Effector CD8-positive, alpha-beta T cell (primary cell): Measurements from ENCODE around the gene FAM174B.

ENCODE experiments used
- DNase-seq: peaks from one replicate; lab custom pipeline; 2025; lab: John Stamatoyannopoulos, UW

Gene FAM174B

DNA sequence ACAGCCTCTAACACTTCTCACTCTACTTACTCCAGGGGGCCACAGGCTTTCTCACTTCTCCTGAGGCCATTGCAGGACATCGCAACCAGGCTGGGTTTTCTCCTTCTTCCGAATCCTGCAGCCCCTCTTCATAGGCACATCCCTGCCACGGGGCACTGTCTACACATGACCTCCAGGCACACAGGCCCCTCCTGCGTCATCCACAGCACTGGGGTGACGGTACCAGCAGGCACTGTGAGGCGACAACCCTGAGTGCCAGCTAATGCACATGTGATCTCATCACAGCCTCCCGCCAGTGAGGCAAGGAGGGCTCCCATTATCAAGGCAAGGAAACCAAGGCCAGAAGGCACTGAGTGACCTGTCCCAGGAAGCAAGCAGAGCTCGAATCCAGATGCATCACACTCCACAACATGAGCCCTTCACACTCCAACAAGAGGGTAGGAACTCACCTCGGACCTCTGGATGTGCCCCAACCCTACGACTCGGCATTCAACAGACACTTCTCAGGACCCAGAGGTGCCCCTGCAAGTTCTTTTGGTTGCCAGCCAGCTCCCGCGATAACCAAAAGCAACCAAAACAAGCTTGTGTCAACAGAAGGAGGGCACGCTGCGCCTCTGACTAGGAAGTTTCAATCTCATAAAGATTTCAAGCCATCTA, 16.7 kb downstream of the FAM174B start:
- DNase-seq, result no peak

DNA sequence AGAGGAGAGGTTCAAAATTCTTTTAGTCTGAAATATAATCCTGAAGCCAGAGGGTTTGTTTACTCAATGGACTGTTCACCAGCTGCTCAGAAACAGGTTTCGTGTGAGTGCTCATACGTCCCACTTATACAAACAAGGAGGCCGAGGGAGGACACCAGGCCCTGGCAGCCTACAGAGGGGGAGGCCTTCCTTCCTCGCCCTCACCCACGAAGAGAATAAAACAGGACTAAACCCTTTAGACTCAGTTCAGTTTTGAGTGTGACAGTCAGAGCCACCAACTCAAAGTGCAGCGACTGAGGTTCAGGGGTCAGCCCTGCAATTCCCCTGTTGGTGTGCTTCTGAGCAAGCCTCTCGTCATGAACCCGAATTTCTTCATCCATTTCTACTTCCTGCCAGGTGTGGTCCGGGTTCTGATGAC, 17.3 kb downstream of the FAM174B start:
- DNase-seq, result no peak

DNA sequence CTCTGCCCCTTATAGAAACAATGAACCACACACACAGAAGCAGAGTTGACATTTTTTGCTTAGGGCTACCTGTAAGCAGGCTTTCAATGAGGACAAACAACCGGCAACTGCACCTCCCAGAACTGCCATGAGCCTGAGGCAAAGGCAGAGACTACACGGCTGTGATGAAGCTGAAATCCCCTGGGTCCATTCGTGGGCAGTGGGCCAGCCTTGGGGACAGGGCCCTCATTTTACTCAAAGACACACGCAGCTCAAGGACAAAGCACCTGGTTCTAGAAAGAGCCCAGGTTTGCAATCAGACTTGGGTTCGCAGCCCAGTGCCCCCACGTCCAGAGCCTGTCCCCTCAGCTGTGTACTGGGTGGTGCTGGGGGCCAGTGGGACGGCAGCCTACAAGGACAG, 17.9 kb downstream of the FAM174B start:
- no peak for DNase-seq

DNA sequence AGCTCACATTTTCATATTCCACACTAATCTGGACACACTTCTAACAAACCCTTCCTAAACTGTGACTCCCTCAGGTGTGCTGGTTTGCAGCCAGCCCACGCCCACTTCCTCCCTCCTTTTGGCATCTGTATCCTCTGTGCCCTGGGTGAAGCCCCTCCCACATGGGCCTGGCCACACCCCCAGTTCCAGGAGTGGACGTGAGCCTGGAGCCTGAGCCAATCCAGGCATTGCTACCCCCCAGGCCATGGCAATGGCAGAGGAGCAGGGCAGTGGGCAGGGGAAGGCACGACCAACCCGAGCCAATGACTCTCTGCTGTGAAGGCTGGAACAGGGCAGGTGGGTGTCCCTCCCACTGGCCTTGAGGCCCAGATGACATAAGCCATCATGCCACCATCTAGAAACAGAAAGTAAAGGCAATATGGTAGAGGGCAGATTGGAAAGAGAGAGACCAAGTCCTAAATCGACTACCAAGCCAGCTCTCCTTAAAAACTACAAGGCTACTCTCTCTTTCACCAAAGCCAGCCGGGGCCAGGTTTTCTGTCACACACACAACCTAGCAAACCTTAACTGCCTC, 18.6 kb downstream of the FAM174B start:
- DNase-seq, result no peak

DNA sequence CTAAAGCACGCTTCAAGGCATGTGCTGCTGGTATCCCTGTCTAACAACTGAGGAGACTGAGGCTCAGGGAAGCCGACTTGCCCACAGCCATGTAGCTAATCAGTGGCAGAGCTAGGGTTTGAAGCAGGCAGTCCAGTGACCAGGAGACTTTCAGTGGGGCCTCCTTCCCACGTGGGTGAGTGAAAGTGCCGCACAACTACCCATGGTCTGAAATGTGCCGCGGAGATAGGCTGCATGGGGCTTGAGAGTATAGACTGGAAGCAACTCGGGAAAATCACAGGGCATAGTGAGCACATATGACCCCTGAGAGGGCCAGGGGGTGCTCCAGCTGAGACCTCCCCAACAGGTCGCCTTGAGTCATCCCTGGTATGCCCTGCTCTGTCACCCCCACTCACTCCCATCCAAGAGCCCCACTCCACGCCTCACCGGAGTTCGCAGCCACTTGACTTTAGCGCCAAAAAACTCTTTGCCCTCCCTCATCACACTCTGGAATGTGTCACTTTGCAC, 19.1 kb downstream of the FAM174B start:
- no peak for DNase-seq

DNA sequence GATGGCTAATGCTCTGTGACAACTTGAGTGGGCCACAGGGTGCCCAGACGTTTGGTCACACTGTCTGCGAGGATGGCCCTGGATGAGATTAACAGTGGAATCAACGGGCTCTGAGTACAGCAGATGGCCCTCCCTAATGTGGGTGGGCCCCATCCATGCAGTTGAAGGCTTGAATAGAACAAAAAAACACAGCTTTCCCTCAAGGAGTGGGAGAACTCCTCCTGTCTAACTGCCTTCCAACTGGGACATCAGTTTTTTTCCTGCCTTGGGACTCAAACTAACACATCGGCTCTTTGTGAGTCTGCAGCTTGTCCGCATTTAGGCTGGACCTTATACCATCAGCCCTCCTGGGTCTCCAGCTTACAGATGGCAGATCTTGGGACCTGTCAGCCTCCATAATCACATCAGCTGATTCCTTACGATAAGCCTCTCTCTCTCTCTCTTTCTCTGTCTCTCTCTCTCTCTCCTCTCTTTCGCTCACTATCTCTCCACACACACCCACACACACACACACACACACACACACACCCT, 20.8 kb downstream of the FAM174B start:
- no peak for DNase-seq

DNA sequence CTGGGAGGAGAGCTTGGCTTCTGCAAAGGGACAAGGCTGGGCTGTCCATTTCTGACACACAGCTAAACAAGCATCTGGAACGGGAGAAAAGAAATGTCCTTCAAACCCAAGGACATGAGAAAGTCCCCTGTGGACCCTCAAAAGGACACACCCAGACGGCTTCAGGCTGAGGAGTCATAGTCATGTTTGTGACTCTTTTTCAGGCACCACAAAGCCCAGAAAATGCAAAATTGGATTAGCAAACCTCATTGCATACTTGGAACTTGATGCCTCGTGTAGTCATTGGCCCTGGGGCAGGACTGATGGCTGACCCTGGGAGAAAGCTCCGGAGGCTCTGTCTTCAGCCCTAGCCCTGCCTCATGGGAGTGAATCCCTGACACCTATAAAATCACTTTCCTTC, 21.5 kb downstream of the FAM174B start:
- DNase-seq, result no peak

DNA sequence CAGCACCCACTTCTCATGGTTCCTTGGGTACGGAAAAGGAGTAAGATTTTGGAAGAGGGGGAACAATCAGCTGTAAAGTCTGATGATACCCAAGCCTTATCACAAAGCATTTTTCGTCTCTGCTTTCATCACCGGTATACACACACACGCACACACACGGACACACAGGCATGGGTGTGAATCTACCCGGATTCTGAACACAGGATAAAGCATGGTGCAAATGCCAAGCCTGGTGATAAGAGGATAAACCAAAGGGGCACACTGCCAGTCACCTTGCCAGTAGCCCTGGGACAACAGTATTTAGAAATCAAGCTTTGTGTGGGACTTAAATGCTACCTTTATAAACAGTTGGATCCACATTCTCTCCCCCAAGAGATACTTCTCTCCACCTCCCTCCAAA, 22.2 kb downstream of the FAM174B start:
- no peak for DNase-seq

DNA sequence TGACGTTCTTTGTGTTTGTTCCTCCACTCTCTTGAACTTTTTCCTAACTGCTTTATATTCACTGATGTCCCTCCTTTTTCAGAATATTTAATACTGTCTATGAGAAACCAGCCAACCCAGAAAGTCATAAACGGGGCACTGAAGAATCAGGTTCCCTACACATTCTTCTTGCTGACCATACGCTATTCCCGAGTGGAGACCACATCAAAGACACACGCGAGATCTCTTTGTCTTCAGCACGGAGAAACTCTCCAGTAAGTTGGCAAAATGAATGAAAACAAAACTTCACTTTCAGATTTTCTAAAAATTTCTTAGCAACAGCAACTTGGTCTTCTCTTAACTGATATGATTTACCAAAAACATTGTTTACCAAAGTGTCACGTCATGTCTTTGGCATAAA, 22.6 kb downstream of the FAM174B start:
- DNase-seq, result no peak

DNA sequence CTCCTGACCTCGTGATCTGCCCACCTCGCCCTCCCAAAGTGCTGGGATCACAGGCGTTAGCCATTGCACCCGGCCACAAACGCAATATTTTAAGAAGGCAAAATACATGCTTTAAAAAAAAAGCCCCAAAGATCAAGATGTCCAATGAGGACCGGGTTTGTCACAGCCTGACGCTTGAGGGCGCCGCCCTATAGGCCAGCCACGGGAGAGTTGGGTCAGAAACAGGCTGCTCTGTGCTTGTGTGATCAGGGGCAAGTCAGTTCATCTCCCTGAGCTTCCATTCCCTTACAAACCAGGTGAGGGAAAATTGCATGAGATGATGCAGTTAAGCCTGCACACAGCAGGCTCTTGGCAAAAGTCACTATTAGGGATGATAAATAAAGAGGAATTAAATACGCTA, 23.9 kb downstream of the FAM174B start:
- DNase-seq, result no peak

DNA sequence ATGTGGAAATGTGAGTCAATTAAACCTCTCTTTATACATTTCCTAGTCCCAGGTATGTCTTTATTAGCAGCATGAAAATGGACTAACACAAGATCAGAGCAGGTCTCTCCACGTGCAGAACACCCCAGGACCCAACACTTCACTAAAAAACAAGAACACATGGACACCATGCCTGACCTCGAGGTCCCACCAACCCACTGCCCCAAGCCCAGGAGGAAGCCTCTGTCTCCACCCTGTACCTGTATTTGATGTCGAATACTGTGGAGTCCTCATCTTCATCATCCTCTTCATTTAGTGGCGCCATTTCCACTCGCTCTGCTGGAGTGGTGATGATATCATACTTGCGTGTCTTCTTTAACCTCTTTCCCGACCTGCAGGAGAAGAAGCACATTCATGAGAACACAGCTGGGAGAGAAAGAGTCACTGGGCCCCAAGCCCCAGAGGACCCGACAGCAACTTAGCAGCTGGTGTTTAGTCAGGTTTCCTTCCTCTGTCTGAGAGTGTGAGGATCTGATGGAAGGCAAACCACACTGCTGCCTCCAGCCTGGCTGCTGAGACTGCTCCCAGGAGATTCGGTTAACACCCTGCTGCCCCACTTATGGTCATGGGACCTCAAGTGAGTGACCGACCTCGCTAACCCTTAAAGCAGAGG, 25.5 kb downstream of the FAM174B start:
- DNase-seq, result no peak

DNA sequence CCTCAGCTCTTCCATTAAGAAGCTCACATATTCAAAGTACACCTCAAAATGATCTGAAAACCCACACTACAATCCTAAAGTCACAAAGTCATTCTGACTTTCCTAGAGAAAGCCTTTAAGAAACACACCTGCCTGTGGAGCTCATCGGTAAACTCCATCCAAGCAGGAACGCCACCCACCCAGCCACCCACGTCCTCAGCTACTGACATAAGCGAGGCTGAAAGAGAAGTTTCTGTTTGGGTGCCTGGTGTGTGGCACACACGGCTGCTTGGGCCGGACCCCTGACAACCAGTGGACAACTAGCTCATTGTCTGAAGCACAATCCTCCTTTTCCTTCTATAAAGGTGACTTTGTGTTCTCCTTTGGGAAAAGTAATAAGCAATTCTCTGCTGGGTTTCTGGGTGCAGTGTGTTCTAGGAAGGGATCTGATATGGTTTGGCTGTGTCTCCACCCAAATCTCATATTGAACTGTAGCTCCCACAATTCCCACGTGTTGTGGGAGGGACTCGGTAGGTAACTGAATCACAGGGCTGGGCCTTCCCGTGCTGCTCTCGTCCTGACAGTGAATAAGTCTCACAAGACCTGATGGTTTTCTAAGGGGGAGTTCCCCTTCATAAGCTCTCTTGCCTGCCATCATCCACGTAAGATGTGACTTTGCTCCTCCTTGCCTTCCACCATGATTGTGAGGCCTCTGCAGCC, 26.1 kb downstream of the FAM174B start:
- DNase-seq, result no peak

DNA sequence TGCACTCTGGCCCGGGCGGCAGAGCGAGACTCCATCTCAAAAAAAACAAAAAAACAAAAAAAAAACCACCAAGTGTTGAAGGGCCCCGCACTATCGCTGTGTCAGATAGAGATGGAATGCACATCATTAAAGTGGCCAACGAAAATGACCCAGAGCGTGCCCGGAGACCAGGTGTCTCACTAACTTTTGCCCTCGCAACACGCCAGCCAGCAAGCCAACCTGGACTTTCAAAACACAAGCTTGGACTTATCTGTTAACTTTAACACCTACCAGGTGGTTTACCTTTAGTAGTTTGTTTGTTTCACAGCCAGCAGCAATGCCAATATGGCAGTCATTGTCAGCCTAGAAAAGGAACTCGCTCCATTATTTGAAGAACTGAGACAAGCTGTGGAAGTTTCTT, 28.6 kb downstream of the FAM174B start:
- no peak for DNase-seq

DNA sequence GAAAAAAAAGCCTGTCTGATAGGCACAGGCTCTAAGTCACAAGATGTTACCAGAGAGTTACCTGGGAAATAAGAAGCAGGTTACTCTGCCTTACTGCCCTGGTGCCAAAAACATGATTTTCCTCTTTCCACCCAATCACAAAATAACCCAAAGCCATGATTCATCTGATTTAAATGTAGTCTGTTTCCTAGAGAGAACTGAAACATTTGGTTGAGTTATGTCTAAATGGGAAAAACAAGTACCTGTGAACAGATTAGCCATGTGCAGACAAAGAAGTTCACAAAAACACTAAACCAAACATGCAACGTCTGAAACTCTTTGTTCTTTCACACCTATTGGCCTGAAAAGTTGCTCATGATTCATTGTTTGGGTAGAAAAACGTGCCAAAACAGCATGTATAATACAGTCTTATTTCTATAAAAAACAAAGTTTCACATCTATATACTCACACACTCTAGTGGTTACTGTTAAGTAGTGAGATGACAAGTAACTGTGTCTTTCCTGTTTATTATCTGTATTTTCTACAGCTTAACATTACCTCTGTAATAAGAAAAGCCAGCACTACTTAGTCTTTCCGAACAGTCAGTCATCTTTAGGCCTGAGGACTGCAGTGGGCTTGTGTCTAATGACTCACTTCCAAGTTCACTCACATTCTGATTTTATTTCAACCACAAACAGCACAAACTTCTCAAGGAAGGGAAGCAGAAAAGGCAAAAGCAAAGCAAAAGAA, 30.2 kb downstream of the FAM174B start:
- DNase-seq, result no peak

DNA sequence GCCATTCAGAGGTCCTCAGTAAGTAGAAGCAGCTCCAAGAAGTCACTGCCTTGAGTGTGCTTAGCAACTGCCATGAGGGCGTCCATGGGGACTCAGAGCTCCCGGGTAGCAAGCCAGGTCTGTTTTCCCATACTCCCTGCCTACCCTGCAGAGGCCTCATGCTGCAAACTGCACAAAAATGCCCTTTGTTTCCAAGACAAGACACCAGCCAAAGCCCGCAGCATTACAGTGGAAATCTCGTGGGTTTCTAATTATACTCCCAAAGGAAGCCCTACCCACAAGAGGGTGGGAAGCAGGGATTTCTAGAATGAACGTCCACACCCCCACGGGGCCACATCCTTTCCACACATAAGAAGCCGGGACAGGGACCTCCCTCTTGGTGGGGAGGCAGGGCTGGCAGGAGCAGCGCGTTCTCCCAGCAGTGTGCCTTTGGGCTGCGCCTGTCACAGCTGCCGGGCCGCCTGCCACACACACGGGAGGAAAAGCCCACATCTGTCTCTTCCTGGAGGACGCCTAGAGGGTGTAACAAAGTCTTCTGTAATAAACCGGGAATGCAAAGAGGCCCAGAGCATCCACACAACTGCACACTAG, 31.1 kb downstream of the FAM174B start:
- no peak for DNase-seq

DNA sequence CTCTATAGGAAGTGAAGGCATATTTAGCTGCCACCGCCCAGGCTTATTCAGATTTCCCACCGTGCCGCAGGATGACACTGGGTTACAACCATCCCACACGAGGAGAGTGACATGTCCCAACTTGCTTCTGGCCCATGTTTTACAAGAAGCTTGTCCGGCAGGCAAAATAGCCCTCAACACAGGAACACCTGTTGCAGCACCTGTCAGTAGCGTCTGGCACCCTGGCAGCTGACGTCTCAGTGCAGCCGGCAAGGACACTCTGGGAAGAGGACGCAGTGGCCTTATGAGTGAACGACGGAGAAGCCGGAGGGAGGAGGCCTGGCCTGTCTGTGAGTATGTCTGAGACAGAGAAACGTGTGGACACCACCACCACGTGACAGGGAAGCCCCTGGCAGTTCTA, 32.1 kb downstream of the FAM174B start:
- DNase-seq, result no peak

DNA sequence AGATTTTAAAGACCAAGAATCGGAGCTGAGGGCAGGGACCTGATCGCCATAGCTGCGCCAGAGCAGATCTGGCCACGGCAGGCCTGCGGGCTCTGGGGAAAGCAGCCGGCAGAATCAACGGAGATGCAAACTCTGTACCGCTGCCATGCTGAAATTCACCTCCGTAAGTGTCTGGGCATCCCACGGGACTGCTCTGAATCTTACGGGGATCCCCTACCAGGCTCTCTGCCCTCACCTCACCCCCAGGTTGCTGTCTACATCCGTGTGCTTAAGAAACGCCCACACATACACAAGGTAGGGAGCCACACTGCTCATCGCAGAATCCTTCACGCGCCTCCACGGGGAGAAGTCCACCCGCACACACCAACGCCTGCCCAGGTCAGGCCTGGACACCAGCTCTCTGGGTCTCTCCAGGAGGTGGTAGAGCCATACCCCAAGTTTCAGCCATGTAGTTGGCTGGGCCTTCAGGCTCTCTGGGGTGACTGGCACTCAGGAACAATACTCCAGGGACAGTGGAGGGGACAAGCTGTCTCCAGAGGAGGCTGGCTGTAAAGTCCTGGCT, 33.5 kb downstream of the FAM174B start:
- no peak for DNase-seq

DNA sequence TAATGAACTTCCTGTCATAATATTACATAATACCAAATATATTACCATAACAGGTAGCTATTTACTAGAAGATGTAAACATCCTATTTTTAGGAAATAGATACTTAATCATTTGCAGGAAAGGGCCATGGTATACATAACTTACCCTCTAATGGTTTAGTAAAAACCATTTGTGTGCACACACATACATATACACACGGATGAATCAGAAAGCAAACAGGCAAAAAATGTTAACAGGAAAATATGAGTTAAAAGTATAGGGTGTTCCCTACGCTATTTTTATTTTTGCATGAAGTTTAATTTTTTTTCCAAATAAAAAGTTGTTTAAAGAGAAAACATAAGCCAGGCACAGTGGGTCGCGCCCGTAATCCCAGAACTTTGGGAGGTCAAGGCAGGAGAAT, 34.6 kb downstream of the FAM174B start:
- no peak for DNase-seq

DNA sequence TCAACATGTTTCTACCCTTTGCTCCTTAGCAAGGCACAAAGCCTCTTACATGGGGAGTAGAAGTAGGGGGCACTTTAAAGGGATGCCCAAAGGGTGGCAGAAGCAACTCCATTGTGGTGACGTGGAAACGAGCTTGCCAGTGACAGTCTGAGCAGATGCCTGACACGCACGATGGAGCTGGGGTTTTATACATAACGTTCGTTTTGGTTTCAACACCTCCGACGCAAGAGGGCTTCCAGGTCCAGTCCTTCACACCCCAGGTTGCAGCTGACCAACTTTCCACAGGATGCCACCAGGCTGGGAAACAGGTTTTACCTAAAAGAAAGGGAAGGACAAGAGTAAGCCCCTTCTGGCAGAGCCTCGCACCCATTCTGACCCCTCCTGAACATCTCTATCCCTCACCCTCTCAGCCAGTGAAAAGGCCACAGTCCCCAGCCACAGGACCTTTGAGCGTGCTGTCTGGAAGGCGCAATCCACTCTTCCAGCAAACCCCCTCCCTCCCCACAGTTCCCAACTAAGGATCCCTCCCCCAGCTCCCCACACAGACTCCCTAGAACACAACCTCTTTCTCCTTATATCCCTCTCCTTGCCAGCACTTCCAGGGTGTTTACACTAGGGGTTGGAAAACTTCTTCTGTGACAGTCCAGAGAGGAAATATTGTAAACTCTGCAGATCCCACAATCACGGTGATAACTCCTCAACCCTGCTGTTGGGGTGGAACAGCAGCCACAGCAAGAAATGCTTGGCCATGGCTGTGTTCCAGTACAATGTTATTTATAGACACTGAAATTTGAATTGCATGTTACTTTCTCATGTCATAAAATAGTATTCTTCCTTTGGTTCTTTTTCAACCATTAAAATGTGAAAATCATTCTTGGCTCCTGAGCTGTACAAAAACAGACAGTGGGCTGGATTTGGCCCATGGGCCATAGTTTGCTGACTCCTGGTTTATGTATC, 36.2 kb downstream of the FAM174B start:
- DNase-seq, result no peak
